ENCODE results near the gene COL1A1. TPM values are rescaled to one million over a fixed set of nuclear protein-coding genes. Genes with fewer than 3 reads are reported as not detected.
A peak's percentile ranks its signal among the peaks of the same experiment; 100 is the strongest.

COL1A1 gene
- total and polyA plus RNA-seq, 9 donors: 71.2 to 1,087 (median 523) TPM

DNA sequence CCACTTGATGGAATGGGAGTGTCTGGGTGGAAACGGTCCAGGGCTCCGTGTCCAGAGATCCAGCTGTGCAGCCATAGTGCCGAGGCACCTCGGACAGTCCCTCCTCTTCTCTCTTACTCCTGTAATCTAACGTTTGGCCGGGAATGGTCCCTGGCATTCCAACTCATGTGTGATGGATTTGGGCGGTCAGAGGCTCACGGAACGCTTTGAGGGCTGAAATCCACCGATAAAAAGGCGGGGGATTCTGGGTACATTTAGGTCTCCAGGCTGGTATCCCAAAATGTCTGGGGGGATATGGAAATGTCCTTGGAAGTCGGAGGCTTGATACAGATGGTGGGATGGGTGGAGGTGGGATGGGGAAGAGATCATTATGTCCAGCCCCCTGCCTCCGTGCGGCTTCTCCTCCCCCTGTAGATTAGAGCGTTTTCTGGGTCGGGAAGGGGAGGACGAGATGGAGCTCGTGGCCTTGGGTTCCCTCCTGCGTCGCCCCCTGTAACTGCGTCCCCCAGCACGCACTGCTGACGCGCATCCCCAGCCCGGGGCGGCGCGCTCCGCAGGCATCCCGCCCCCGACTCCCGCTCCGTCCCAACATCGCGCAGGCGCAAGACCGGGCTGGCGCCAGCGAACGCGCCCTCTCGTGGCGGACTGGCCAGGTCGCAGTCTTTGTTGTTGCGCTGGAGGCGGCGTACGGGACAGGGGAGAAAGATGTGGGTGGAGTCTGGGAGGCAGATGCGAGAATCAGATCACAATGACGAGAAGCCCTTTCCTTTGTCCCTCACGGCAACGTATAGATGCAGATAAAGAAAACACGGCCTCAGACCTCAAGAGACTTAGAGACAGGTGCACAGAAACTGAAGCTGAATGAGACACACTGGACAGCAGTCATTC lies 40.2 kb downstream of the COL1A1 start:
- no peaks in the 10 kb centered on the region for H3K27me3 ChIP-seq
- no peaks in the 10 kb centered on the region for H3K36me3 ChIP-seq
- intact Hi-C loops (cut with DNase I): loop anchor here in 2 of 4 donors (1.0 to 10.0 kb wide), 2 partner anchors 22 to 46 kb away; no protein-coding TSS in a partner anchor
- TF ChIP-seq POLR2A (IDR thresholded peaks at IDR 0.05): peak; percentile 61
- no peak for TF ChIP-seq EP300 (IDR thresholded peaks at IDR 0.05)
- TF ChIP-seq, protein P1, sequence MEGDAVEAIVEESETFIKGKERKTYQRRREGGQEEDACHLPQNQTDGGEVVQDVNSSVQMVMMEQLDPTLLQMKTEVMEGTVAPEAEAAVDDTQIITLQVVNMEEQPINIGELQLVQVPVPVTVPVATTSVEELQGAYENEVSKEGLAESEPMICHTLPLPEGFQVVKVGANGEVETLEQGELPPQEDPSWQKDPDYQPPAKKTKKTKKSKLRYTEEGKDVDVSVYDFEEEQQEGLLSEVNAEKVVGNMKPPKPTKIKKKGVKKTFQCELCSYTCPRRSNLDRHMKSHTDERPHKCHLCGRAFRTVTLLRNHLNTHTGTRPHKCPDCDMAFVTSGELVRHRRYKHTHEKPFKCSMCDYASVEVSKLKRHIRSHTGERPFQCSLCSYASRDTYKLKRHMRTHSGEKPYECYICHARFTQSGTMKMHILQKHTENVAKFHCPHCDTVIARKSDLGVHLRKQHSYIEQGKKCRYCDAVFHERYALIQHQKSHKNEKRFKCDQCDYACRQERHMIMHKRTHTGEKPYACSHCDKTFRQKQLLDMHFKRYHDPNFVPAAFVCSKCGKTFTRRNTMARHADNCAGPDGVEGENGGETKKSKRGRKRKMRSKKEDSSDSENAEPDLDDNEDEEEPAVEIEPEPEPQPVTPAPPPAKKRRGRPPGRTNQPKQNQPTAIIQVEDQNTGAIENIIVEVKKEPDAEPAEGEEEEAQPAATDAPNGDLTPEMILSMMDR (IDR thresholded peaks at IDR 0.05): peak; percentile 98 to 99 (median 98)
- H3K27ac ChIP-seq: peak overlapping the region; percentile 68 to 79
- H3K9me3 ChIP-seq: no peaks in the 10 kb centered on the region
- H3K4me1 ChIP-seq (ENCODE audit: insufficient read depth): no peaks in the 10 kb centered on the region
- peak; percentile 93 to 97 (median 95) for DNase-seq
- 0 to 1% (median 1%) methylated on average over 48 to 53 of the region's 53 CpGs for WGBS, 3 donors
- H3K4me3 ChIP-seq: peak overlapping the region; percentile 49

DNA sequence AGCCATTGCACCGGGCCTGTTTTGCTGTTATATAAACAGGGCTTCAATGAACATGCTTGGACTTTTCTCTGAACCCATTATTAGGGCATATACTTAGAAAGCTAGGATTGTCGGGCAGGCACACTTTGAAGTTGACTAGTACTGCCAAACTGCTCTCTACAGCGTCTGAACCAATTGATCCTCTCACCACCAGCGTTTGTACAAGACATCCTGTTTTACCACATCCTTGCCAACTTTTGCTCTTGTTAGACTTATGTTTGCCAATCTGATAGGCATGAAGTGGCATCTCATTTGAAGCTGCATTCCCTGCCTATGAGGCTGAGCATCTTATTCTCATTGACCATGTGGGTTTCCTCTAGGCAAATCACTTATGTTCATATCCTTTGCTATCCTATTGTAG lies 43.5 kb downstream of the COL1A1 start:
- peaks cover 17% of the 10 kb centered on the region for H3K4me1 ChIP-seq (ENCODE audit: insufficient read depth)
- TF ChIP-seq POLR2A (IDR thresholded peaks at IDR 0.05) (no peak), EP300 (IDR thresholded peaks at IDR 0.05) (no peak)
- TF ChIP-seq, protein P1 (IDR thresholded peaks at IDR 0.05): no peak

DNA sequence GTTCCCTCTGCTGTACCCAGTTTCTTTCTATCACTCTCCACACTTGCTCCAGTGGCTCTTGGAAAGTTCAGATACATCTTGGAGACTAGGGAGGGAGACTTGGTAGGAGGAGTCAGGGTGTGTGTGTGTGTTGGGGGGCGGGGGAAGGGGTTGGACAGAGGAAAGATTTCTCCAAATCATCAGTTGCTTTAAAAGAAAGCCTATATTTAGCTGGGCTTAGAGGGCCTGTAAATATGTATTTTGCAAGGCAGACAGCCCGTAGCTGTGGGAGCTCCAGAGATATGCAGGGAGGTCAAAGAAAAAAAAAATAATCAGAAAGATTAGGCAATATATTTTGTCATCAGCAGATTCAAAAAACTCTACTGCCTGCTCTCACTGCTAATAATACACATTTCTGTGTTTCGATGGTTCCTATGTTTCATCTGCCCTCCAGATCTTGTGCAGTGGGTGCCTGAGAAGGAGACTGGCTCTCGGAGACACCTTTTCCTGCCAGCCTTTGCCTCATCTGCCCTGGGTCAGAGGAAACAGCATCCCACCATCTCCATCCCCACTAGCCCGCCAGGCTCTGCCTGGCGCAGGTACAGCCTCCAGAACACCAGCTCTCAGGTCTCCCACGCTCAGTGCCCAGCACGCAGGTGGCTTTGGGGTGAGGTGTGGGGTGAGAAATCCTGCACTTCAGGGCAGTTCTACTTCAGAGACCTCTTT lies 46.2 kb downstream of the COL1A1 start:
- Histone ChIP-seq H3K36me3 (no peaks in the 10 kb centered on the region), H3K4me3 (no peak overlapping the region), H3K27me3 (no peaks in the 10 kb centered on the region), H3K27ac (peak overlapping the region; percentile 70 to 81), H3K4me1 (ENCODE audit: insufficient read depth) (peaks cover 22% of the 10 kb centered on the region), H3K9me3 (no peaks in the 10 kb centered on the region)
- TF ChIP-seq EP300 (IDR thresholded peaks at IDR 0.05) (no peak), POLR2A (IDR thresholded peaks at IDR 0.05) (no peak)
- TF ChIP-seq, protein P1 (IDR thresholded peaks at IDR 0.05): no peak
- DNase-seq: peak in 4 of 5 donors; percentile 59 to 83 (median 66)
- 39 to 45% (median 40%) methylated on average over 8 of the region's 8 CpGs for WGBS, 3 donors
- intact Hi-C loops (cut with DNase I): no loop called here

More for the DNA sequence above, 43.5 kb downstream of the COL1A1 start:
- Histone ChIP-seq H3K36me3 (no peaks in the 10 kb centered on the region), H3K9me3 (no peaks in the 10 kb centered on the region), H3K4me3 (no peak overlapping the region), H3K27me3 (no peaks in the 10 kb centered on the region), H3K27ac (no peak overlapping the region)
- WGBS, 3 donors: 73 to 76% (median 76%) methylated on average over 4 of the region's 4 CpGs
- intact Hi-C loops (cut with DNase I): no loop called here
- no peak for DNase-seq

GRCh38 chr17:50154604-50155003 lies 46.8 kb downstream of the COL1A1 start:
- Histone ChIP-seq H3K27ac (peak overlapping the region; percentile 22 to 81), H3K4me1 (ENCODE audit: insufficient read depth) (peaks cover 22% of the 10 kb centered on the region), H3K27me3 (no peaks in the 10 kb centered on the region), H3K36me3 (no peaks in the 10 kb centered on the region), H3K4me3 (no peak overlapping the region), H3K9me3 (no peaks in the 10 kb centered on the region)
- WGBS, 3 donors: 21 to 30% (median 26%) methylated on average over 1 of the region's 1 CpG
- DNase-seq: no peak
- TF ChIP-seq, protein P1 (IDR thresholded peaks at IDR 0.05): no peak
- TF ChIP-seq POLR2A (IDR thresholded peaks at IDR 0.05) (no peak), EP300 (IDR thresholded peaks at IDR 0.05) (no peak)
- intact Hi-C loops (cut with DNase I): loop anchor here in 1 of 4 donors (5.0 kb wide), 1 partner anchor 1607 kb away; the partner anchor contains the start of gene HOXB2

All from ovary (tissue), 9 donors.